HG03571 (cell line): ENCODE results near the gene LDLRAD4.
"Not testable (repeated sequence)": the region's sequence is repeated elsewhere in the genome, so short reads cannot be mapped to it uniquely, and the experiment has no call there.

ENCODE experiments used
- ATAC-seq: cut with Tn5 transposase; IDR thresholded peaks from one replicate; pipeline ENCODE4 v1.9.1; 2021; ENCODE audit not compliant: unreplicated experiment

Gene LDLRAD4

DNA sequence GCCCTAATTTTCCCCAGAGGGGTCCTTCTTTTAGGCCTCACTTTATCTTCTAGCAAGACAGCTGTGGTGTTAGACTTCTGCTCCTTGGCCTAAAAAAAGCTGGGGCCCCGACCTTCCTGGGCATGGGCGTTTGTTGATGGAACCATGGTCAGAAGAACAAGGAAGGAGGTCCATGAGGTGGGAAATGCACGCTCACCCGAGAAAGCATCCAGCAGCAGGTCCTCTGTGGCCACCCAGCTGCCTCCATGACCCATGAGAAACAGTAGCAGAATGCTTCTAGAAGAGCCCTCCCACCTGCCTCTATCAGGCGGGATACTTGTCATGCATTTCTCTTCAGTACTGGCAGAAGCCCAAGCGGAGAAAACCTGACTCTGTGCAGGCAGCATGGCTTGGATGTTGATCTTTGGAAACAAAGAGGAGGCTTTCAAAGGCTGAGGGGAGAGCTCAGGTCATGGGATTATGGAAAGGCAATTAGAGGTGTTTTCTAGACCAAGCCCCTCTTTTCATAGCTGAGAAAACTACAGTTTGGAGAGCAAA is 258.7 kb downstream of the LDLRAD4 start:
- no peak for ATAC-seq

- no peak for ATAC-seq
Measured at GRCh38 chr18:13480571-13481255, 262.2 kb downstream of the LDLRAD4 start.

GRCh38 chr18:13481331-13481730 is 262.8 kb downstream of the LDLRAD4 start:
- ATAC-seq, result no peak

GRCh38 chr18:13481820-13482617 is 263.5 kb downstream of the LDLRAD4 start:
- ATAC-seq, result peak; percentile 88

DNA sequence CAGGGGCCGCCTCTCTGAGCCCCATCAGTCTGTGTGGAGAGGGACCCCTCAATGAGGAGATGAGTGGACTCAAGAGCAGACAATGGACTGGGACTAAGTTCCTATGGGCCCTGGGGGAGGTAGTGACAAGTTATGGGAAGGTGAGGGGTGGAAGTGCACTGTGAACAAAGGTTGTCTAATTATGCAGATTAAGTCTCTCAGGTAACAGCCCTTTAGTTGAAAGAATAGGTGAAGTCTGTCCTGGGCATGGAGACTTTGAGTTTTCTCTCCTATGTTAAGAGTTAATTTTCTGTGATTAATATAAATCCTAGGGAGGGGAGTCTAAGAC is 264.0 kb downstream of the LDLRAD4 start:
- ATAC-seq, result no peak

DNA sequence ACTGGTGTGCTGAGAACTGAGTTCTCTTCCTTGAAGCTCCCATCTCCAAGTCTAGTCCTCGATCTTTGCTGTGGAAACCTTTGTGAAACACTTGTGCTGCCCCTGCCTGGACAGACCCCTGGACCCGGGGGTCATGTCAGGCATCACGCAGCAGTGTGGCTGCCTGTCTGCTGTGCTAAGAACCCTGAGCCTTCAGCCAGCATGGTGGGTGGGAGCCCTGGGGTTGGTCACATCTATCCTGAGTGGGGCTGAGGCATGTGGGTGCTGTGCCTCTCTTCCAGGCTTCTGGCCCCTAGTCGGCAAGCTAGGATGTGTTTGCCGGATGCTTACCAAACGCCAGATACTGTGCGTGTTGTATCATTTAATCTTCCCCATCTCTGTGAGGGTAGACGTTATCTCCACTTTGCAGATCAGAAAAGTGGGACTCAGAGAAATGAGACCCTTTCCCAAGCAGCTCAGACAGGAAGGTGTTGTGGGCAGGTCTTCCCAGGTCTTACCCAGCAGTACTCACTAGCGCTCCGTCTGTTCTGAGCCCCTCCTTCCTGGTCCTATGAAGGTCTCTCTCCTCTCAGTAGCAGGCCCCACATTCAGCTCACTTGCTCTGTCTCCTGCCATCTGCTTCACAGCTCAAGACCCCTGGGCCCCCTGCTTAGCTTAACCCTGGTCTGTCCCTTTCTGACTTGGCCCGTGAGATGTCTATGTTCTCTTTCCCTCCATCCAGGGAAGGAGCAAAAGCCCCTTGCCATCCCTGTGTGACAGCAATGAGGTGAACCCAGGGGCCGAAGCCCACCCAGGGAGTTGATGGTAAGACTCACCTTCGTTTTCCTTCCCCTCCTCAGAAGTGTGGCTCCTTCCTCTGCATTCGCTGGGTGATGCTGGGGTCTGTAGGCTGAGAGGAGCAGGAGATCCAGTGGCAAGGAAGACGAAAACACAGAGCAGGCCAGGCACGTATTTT is 265.0 kb downstream of the LDLRAD4 start:
- ATAC-seq, result no peak

DNA sequence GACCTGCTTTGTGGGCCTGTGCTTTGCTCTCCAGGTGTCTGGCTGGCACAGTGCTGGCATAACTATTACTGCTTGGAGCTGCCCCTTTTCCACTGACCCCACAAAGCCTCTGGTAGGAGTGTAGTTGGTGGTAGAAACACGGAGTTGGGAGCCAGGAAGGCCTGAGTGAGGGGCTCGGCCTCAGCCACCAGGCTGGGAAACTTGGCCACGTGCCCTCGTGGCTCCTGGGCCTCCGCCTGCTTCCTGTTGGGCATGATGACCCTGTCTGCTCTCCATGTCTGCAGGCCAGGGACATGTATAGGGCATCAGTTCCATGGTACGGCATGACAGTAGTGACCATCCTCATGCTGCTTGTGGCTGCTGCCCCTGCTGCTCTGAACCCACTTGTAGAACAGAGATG is 266.6 kb downstream of the LDLRAD4 start:
- ATAC-seq, result no peak

- ATAC-seq, result no peak
Measured at GRCh38 chr18:13485604-13486003, 267.0 kb downstream of the LDLRAD4 start.

GRCh38 chr18:13486284-13486683 is 267.7 kb downstream of the LDLRAD4 start:
- ATAC-seq, result no peak

DNA sequence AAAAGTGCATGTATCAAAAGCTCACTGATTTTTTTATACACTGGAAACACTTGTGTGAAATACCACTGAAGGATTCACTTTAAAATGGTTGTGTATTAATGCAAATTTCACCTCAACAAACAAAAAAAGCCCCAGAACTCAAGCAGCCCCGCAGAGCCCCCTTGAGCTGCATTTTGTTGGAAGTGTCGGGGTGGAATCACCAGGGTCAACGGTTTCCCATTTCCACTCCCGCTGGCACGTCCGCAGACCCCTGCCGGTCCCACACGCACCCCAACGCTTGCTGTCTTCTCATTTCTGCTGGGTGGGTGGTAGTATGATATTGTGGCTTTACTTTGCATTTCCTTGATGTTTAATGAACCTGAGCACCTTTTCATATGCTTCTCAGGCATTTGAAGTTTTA is 268.1 kb downstream of the LDLRAD4 start:
- ATAC-seq, result no peak

- no peak for ATAC-seq
Measured at GRCh38 chr18:13487237-13487636, 268.7 kb downstream of the LDLRAD4 start.

- ATAC-seq, result no peak
Measured at GRCh38 chr18:13488281-13488929, 269.8 kb downstream of the LDLRAD4 start.

DNA sequence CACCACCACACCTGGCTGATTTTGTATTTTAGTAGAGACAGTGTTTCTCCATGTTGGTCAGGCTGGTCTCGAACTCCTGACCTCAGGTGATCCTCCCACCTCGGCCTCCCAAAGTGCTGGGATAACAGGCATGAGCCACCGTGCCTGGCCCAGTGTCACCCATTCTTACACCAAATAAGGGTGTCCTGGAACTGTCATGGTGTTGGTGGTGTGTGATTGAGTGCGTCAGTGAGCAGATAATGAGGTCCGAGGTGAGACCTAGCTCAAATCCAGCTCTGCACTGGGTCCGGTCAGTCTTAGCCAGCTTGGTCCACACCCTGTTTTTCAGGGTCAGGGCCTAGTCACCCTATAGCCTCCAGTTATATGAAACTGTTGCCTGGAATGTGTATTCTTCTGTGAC is 270.7 kb downstream of the LDLRAD4 start:
- not testable (repeated sequence) for ATAC-seq

DNA sequence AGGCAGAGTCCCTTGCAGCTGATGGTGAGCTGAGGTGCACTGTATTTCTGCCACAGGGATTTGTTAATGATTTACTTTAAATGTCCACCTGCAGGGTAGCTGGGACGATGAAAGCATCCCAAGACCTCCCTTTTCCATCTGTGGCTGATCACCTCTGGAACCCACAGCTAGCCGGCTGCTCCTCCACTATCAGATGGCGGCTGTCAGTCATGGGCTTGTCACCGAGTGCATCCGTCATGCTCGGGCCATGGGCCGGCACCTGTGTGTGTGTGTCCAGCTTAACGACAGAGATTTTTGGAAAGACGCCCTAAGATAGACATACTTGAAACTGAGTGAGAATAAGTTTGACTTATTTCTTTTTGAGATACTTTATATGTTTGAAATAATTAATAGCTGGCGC is 272.6 kb downstream of the LDLRAD4 start:
- ATAC-seq, result no peak

GRCh38 chr18:13492314-13492713 is 273.8 kb downstream of the LDLRAD4 start:
- ATAC-seq, result no peak

DNA sequence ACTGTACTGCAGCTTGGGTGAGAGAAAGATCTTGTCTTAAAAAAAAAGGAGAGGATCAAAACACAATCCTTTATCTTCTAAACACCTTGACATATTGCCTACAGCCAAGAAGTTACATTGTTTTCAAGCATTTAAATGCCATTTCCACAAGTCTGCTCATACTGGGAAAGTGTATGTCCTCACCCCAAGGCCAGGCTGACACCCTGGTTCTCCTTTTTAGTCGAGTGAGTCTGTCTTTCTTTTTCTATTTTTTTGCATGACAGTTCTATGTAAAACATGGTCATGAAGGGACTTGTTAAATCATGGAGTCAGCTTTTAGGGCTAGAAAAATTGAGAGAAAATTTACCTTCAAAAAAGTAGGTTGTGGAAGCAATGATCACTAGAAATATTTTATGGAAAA is 274.5 kb downstream of the LDLRAD4 start:
- ATAC-seq, result no peak

DNA sequence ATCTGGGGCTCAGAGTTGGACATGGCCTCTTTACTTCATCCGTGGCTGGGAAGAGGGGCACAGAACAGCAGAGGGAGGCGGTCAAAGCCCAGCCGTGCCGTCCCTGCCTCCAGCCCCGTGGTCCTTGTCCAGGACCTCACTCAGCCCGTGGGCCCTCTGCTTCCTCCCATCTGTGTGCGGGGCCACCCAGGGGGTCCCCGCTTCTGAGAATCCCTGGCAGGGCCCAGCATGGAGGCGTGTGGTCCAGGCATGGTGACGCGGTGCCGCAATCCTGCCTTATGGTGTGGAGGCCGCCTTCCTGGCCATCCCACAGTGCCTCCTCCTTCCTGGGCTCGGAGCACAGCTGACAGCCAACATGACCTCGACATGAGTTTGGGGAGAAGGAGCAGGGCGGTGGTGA is 275.2 kb downstream of the LDLRAD4 start:
- ATAC-seq, result no peak

DNA sequence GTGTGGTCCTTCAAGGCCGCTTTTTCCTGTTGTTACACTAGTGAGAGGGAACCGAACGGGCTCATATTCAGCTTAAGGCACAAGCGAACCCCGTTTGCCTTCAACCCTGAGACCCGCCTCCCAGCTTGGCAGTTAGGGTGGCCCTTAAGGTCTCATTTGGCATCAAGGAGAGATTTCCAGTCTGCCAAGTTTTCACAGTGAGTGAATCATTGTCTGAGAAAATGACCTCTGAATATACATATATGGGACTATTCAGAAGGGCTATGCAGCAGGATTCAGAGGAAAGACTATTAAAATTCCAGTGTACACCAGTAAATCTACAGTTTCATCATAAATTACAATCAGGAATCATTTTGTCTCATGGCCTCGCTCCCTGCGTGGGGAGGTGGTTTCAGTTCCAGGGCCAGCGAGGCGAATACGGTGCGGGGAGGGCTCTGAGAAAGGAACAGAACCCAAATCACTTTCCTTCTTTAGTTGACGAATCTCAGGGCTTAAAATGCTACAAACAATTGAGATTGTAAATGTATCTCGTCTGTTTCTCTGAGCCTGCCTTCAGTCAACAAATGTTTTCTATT is 276.4 kb downstream of the LDLRAD4 start:
- ATAC-seq, result no peak

- ATAC-seq, result no peak
Measured at GRCh38 chr18:13495961-13496360, 277.4 kb downstream of the LDLRAD4 start.

DNA sequence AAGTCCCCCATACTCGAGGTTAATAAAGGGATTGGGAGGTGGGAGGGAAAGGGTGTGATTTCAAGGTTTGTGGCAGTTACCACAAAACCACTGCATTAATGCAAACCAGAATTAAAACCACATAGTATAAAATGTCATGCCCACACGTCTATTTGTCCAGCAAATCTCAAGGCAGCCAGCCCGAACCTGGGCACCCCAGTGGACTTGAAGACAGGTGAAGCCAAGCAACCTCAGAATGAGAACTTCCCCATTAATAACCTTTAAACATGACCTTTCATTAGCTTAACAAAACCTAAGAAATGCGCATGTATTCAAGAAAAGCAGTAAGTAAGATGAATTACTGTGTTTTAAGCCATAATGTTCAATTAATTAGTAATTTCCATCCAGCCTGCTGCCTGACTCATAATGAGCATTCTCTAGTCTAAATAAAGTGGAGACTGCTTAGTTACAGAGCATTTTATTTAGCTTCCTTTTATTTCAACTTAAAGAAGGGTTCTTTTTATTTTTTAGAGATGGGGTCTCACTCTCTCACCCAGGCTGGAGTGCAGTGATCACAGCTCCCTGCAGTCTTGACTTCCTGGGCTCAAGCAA is 278.2 kb downstream of the LDLRAD4 start:
- no peak for ATAC-seq
